Neuronal stem cell (in vitro differentiated cells): ENCODE data around the gene MGAT5B.
A peak's percentile ranks its signal among the peaks of the same experiment; 100 is the strongest.
"Not testable (repeated sequence)": the region's sequence is repeated elsewhere in the genome, so short reads cannot be mapped to it uniquely, and the experiment has no call there.

ENCODE experiments used
- DNase-seq: peaks from one replicate; pipeline ENCODE4 v3.0.0-alpha.2; 2013; ENCODE audit warnings: low spot score
- H2AFZ ChIP-seq: one replicate; pipeline ENCODE4 v1.6.1; 2013; ENCODE audit warnings: mild to moderate bottlenecking, low read length, inconsistent platforms
- H2AK5ac ChIP-seq: 2 replicates; pipeline ENCODE4 v1.6.1; 2013; ENCODE audit warnings: low read depth, mild to moderate bottlenecking, inconsistent platforms, low read length, moderate library complexity, mixed read lengths
- H2BK120ac ChIP-seq: 2 replicates; pipeline ENCODE4 v1.6.1; 2013; ENCODE audit warnings: low read depth, mild to moderate bottlenecking, inconsistent platforms, low read length, moderate library complexity, mixed read lengths
- H2BK12ac ChIP-seq: one replicate; pipeline ENCODE4 v1.6.1; 2013; ENCODE audit warnings: low read length, inconsistent platforms
- H2BK15ac ChIP-seq: 2 replicates; pipeline ENCODE4 v1.6.1; 2013; ENCODE audit warnings: mild to moderate bottlenecking, low read length, inconsistent platforms, mixed read lengths
- H2BK5ac ChIP-seq: one replicate; pipeline ENCODE4 v1.6.1; 2013; ENCODE audit warnings: inconsistent platforms, mild to moderate bottlenecking, low read length, moderate library complexity
- H3K14ac ChIP-seq: one replicate; pipeline ENCODE4 v1.6.1; 2013; ENCODE audit warnings: low read length, inconsistent platforms
- H3K18ac ChIP-seq: 2 replicates; pipeline ENCODE4 v1.6.1; 2013; ENCODE audit warnings: low read length, inconsistent platforms
- H3K23ac ChIP-seq: 2 replicates; pipeline ENCODE4 v1.6.1; 2013; ENCODE audit warnings: low read depth, mild to moderate bottlenecking, mixed read lengths, low read length, inconsistent platforms; ENCODE audit not compliant: poor library complexity
- H3K27ac ChIP-seq: replicated peaks from 3 replicates; pipeline ENCODE4 v1.5.1; 2013; ENCODE audit warnings: low read length, inconsistent platforms
- H3K27me3 ChIP-seq, 3 experiments: 2 replicates each; pipeline ENCODE4 v1.6.1; 2013; ENCODE audit warnings: low read length in 3 of 3, mild to moderate bottlenecking in 2 of 3, inconsistent platforms in 1 of 3, low read depth in 1 of 3, mixed read lengths in 1 of 3, moderate library complexity in 1 of 3; ENCODE audit not compliant: control insufficient read depth in 3 of 3, insufficient read depth in 3 of 3
- H3K36me3 ChIP-seq, 2 donors: replicated peaks in 1 of 2; 2 replicates each; pipeline ENCODE4 v1.6.1; 2013; ENCODE audit warnings: low read length in 2 of 2; ENCODE audit not compliant: control insufficient read depth in 2 of 2, insufficient read depth in 2 of 2
- H3K4ac ChIP-seq: 2 replicates; pipeline ENCODE4 v1.6.1; 2013; ENCODE audit warnings: inconsistent platforms, mild to moderate bottlenecking, low read length, moderate library complexity
- H3K4me1 ChIP-seq, 2 donors: 1 replicate in 1 of 2; 2 replicates in 1 of 2; pipeline ENCODE4 v1.6.1; 2013; ENCODE audit warnings: low read length in 2 of 2, low read depth in 1 of 2; ENCODE audit not compliant: control insufficient read depth in 2 of 2, insufficient read depth in 1 of 2
- H3K4me2 ChIP-seq: one replicate; pipeline ENCODE4 v1.6.1; 2013; ENCODE audit warnings: mild to moderate bottlenecking, low read length, inconsistent platforms; ENCODE audit not compliant: insufficient read depth, poor library complexity, severe bottlenecking
- H3K4me3 ChIP-seq, 2 donors: 2 replicates each; pipeline ENCODE4 v1.5.1; 2013; ENCODE audit warnings: low read length in 2 of 2, mild to moderate bottlenecking in 2 of 2, inconsistent platforms in 1 of 2, moderate library complexity in 1 of 2
- H3K79me1 ChIP-seq: one replicate; pipeline ENCODE4 v1.6.1; 2013; ENCODE audit warnings: low read depth, mild to moderate bottlenecking, inconsistent platforms, low read length, moderate library complexity
- H3K9ac ChIP-seq: one replicate; pipeline ENCODE4 v1.6.1; 2013; ENCODE audit warnings: mild to moderate bottlenecking, low read depth, low read length, inconsistent platforms; ENCODE audit not compliant: poor library complexity
- H3K9me3 ChIP-seq, 2 donors: replicated peaks in 1 of 2; 2 replicates each; pipeline versions ENCODE3 to v1.6.1; 2013; ENCODE audit warnings: low read length in 2 of 2, mild to moderate bottlenecking in 2 of 2, inconsistent platforms in 1 of 2, low read depth in 1 of 2, mixed read lengths in 1 of 2, moderate library complexity in 1 of 2; ENCODE audit not compliant: control insufficient read depth in 2 of 2, insufficient read depth in 1 of 2
- H4K8ac ChIP-seq: one replicate; pipeline ENCODE4 v1.6.1; 2013; ENCODE audit warnings: low read depth, mild to moderate bottlenecking, inconsistent platforms, low read length, moderate library complexity
- H4K91ac ChIP-seq: one replicate; pipeline ENCODE4 v1.6.1; 2013; ENCODE audit warnings: low read length, low read depth, mild to moderate bottlenecking, inconsistent platforms; ENCODE audit not compliant: poor library complexity
- WGBS, 2 donors: extraction: QIAGEN DNeasy Blood & Tissue Kit; methylation state at CpG; one replicate each; pipeline ENCODE4 v1.1.7; 2013; ENCODE audit warnings: missing lambda C conversion rate in 2 of 2, mixed read lengths in 1 of 2; ENCODE audit not compliant: insufficient read length in 2 of 2, insufficient replicate concordance in 1 of 2; ENCODE audit errors: extremely low coverage in 2 of 2; 5-methylcytosine and 5-hydroxymethylcytosine counted together

Gene MGAT5B

GRCh38 chr17:76840443-76840767 lies 27.8 kb upstream of the MGAT5B start:
- Histone ChIP-seq H3K4me2 (peak overlapping the region; percentile 60), H2BK120ac (no peak overlapping the region), H3K9ac (no peak overlapping the region), H3K4me3 (no peak overlapping the region), H4K91ac (no peak overlapping the region), H3K9me3 (no peaks in the 10 kb centered on the region), H3K79me1 (no peaks in the 10 kb centered on the region), H3K27me3 (peaks cover 0 to 11% (median 0%) of the 10 kb centered on the region in 3 experiments), H3K18ac (peak overlapping the region; percentile 5), H4K8ac (no peak overlapping the region), H3K4ac (no peak overlapping the region), H2BK12ac (no peak overlapping the region), H3K27ac (no peak overlapping the region), H2AFZ (peak overlapping the region; percentile 79), H2AK5ac (no peak overlapping the region), H2BK5ac (no peak overlapping the region), H3K36me3 (no peaks in the 10 kb centered on the region), H3K14ac (no peak overlapping the region), H3K4me1 (peaks cover 18 to 20% of the 10 kb centered on the region in 2 donors), H2BK15ac (no peak overlapping the region), H3K23ac (no peak overlapping the region)
- no CpG with 5 or more reads among the region's 3 CpGs for WGBS, 2 donors
- peak; percentile 21 for DNase-seq

- no CpG with 5 or more reads among the region's 8 CpGs for WGBS, 2 donors
- H3K79me1 ChIP-seq = no peaks in the 10 kb centered on the region
- peak overlapping the region; percentile 84 for H3K27ac ChIP-seq
- H2BK5ac ChIP-seq = peak overlapping the region; percentile 91
- no peak overlapping the region for H3K4ac ChIP-seq
- no peak overlapping the region for H3K14ac ChIP-seq
- peak overlapping the region; percentile 85 for H4K8ac ChIP-seq
- H2BK120ac ChIP-seq = peak overlapping the region; percentile 50
- H3K4me3 ChIP-seq = peak overlapping the region in 1 of 2 donors; percentile 72
- no peaks in the 10 kb centered on the region for H3K9me3 ChIP-seq
- no peaks in the 10 kb centered on the region for H3K36me3 ChIP-seq
- H2AK5ac ChIP-seq = no peak overlapping the region
- no peak for DNase-seq
- H3K18ac ChIP-seq = peak overlapping the region; percentile 90
- peak overlapping the region; percentile 34 for H3K9ac ChIP-seq
- H3K27me3 ChIP-seq = peaks cover 0 to 11% (median 0%) of the 10 kb centered on the region in 3 experiments
- H3K23ac ChIP-seq = no peak overlapping the region
- peak overlapping the region; percentile 79 for H2AFZ ChIP-seq
- H2BK12ac ChIP-seq = peak overlapping the region; percentile 92
- peak overlapping the region; percentile 35 for H4K91ac ChIP-seq
- peak overlapping the region; percentile 60 for H3K4me2 ChIP-seq
- peaks cover 18 to 20% of the 10 kb centered on the region in 2 donors for H3K4me1 ChIP-seq
- peak overlapping the region; percentile 86 for H2BK15ac ChIP-seq
Observed at GRCh38 chr17:76840884-76841775, 27.1 kb upstream of the MGAT5B start.

- H3K14ac ChIP-seq = no peak overlapping the region
- H3K9ac ChIP-seq = peak overlapping the region; percentile 30
- no peak overlapping the region for H3K4ac ChIP-seq
- H3K27ac ChIP-seq = peak overlapping the region; percentile 84
- H3K4me1 ChIP-seq = peaks cover 18 to 20% of the 10 kb centered on the region in 2 donors
- peak overlapping the region; percentile 50 for H2BK120ac ChIP-seq
- H2AK5ac ChIP-seq = no peak overlapping the region
- H4K91ac ChIP-seq = peak overlapping the region; percentile 35
- H3K36me3 ChIP-seq = no peaks in the 10 kb centered on the region
- peak overlapping the region; percentile 60 for H3K4me2 ChIP-seq
- H2BK5ac ChIP-seq = peak overlapping the region; percentile 91
- peak overlapping the region; percentile 79 for H2AFZ ChIP-seq
- H3K4me3 ChIP-seq = peak overlapping the region in 1 of 2 donors; percentile 72
- peak overlapping the region; percentile 90 for H3K18ac ChIP-seq
- H3K23ac ChIP-seq = no peak overlapping the region
- peak overlapping the region; percentile 92 for H2BK12ac ChIP-seq
- DNase-seq = peak; percentile 20
- no peaks in the 10 kb centered on the region for H3K9me3 ChIP-seq
- peak overlapping the region; percentile 86 for H2BK15ac ChIP-seq
- H3K27me3 ChIP-seq = peaks cover 0 to 11% (median 0%) of the 10 kb centered on the region in 3 experiments
- peak overlapping the region; percentile 85 for H4K8ac ChIP-seq
- WGBS, 2 donors = no CpG with 5 or more reads among the region's 10 CpGs
- no peaks in the 10 kb centered on the region for H3K79me1 ChIP-seq
Observed at GRCh38 chr17:76841776-76842405, 26.3 kb upstream of the MGAT5B start.

GRCh38 chr17:76843068-76843467 lies 25.1 kb upstream of the MGAT5B start:
- H2BK5ac ChIP-seq, H3K23ac ChIP-seq, H3K4me3 ChIP-seq, H4K91ac ChIP-seq, H3K18ac ChIP-seq, DNase-seq, H3K27ac ChIP-seq, H2AK5ac ChIP-seq, H3K9me3 ChIP-seq, H3K79me1 ChIP-seq, H3K4ac ChIP-seq, H2BK120ac ChIP-seq, H2BK15ac ChIP-seq, H3K14ac ChIP-seq, H4K8ac ChIP-seq, H3K36me3 ChIP-seq, H2AFZ ChIP-seq, H3K4me2 ChIP-seq, H3K9ac ChIP-seq, H2BK12ac ChIP-seq: not testable (repeated sequence)
- WGBS, 2 donors = no CpG with 5 or more reads among the region's 6 CpGs
- peaks cover 0 to 11% (median 0%) of the 10 kb centered on the region in 3 experiments for H3K27me3 ChIP-seq
- peaks cover 18 to 20% of the 10 kb centered on the region in 2 donors for H3K4me1 ChIP-seq
